HepG2 (cell line): Measurements from ENCODE around the gene CARHSP1. TPM values are rescaled to one million over a fixed set of nuclear protein-coding genes. Genes with fewer than 3 reads are reported as not detected.
A peak's percentile ranks its signal among the peaks of the same experiment; 100 is the strongest.

Source experiments
- ATAC-seq: fragments of 200-7000 bp; cut with Tn5 transposase; 3 replicates; pipeline ENCODE4 v1.9.1; 2020; ENCODE audit warnings: mild to moderate bottlenecking, moderate library complexity
- BruUV-seq: library from RNA; stranded (reverse); fragments of 400-500 nt; replicated peaks from 2 replicates; lab custom pipeline; 2021; lab: Mats Ljungman, UMichigan
- CTCF ChIA-PET: fragments of 300-600 bp; formaldehyde crosslinking; extraction: SDS; loops from one replicate; lab custom pipeline; 2021; ENCODE audit warnings: low total read pairs, inconsistent platforms, low intra/inter-chr PET ratio; lab: Yijun Ruan, JAX
- POLR2A ChIA-PET: fragments of 350-600 bp; sonication (Branson Sonifier 250); formaldehyde crosslinking; loops from one replicate; lab custom pipeline; 2020; ENCODE audit warnings: antibody characterized with exemption, inconsistent platforms; lab: Yijun Ruan, JAX
- DNase-seq: peaks from one replicate; pipeline ENCODE4 v3.0.0-alpha.2; 2015; ENCODE audit warnings: low spot score
- FAIRE-seq: peaks from 3 replicates; lab custom pipeline; 2011; peaks lifted over from hg19 to GRCh38; lab: Jason Lieb, UNC
- H2AFZ ChIP-seq: one replicate; pipeline ENCODE4 v1.6.1; 2011; ENCODE audit warnings: low read length, inconsistent platforms
- H3K27ac ChIP-seq: fragments of 300-600 bp; 3 replicates; pipeline ENCODE4 v1.8.0; 2011; ENCODE audit warnings: mixed run types, mild to moderate bottlenecking, mixed read lengths, low read length, inconsistent platforms; ENCODE audit not compliant: insufficient read depth; ENCODE audit errors: extremely low read length
- H3K27me3 ChIP-seq, 2 experiments: fragments of 200-600 bp in 1 of 2; 2 replicates in 1 of 2; 3 replicates in 1 of 2; pipeline versions ENCODE4 v1.6.0 to v1.8.0; 2011; ENCODE audit warnings: low read length in 2 of 2, mild to moderate bottlenecking in 2 of 2, moderate library complexity in 2 of 2, inconsistent platforms in 1 of 2; ENCODE audit not compliant: insufficient read depth in 2 of 2, control insufficient read depth in 1 of 2
- H3K36me3 ChIP-seq, 2 experiments: fragments of 200-600 bp in 1 of 2; replicated peaks in 1 of 2; 2 replicates in 1 of 2; 3 replicates in 1 of 2; pipeline versions ENCODE4 v1.5.1 to v1.8.0; 2011; ENCODE audit warnings: low read length in 2 of 2, inconsistent platforms in 1 of 2; ENCODE audit not compliant: insufficient read depth in 2 of 2, control insufficient read depth in 1 of 2
- H3K4me1 ChIP-seq: 2 replicates; pipeline ENCODE4 v1.5.1; 2012; ENCODE audit warnings: low read length, inconsistent platforms; ENCODE audit not compliant: insufficient read depth
- H3K4me2 ChIP-seq: 2 replicates; pipeline ENCODE4 v1.6.0; 2011; ENCODE audit warnings: low read depth, low read length, inconsistent platforms
- H3K4me3 ChIP-seq, 3 experiments: fragments of 200-600 bp in 1 of 3; sonication (generic), shearing (Covaris generic) in 1 of 3; replicated peaks in 1 of 3; 2 replicates each; pipeline ENCODE4 v1.5.1; 2011 to 2016; ENCODE audit warnings: low read length in 3 of 3, inconsistent platforms in 2 of 3, low read depth in 2 of 3, mild to moderate bottlenecking in 2 of 3, control low read depth in 1 of 3, mixed read lengths in 1 of 3; ENCODE audit not compliant: insufficient read depth in 1 of 3
- H3K79me2 ChIP-seq: one replicate; pipeline ENCODE4 v1.6.1; 2011; ENCODE audit warnings: low read length, inconsistent platforms; ENCODE audit not compliant: insufficient read depth
- H3K9ac ChIP-seq: 2 replicates; pipeline ENCODE4 v1.6.0; 2011; ENCODE audit warnings: mild to moderate bottlenecking, low read depth, low read length, inconsistent platforms; ENCODE audit not compliant: insufficient read depth
- H3K9me3 ChIP-seq: 2 replicates; pipeline ENCODE4 v1.5.1; 2012; ENCODE audit warnings: mild to moderate bottlenecking, low read length
- H4K20me1 ChIP-seq: 2 replicates; pipeline ENCODE4 v1.6.0; 2011; ENCODE audit warnings: inconsistent platforms, mild to moderate bottlenecking, low read length, moderate library complexity; ENCODE audit not compliant: insufficient read depth
- BRD4 ChIP-seq: sonication (generic); formaldehyde crosslinking; IDR thresholded peaks from 2 replicates; pipeline ENCODE4 v1.4.0; 2020; ENCODE audit warnings: missing genetic modification reagents
- CREBL2 ChIP-seq: sonication (generic); formaldehyde crosslinking; IDR thresholded peaks from 2 replicates; pipeline ENCODE4 v1.8.1; 2023; ENCODE audit warnings: missing genetic modification reagents, mild to moderate bottlenecking, borderline replicate concordance
- KAT2B ChIP-seq: fragments of 150-350 bp; IDR thresholded peaks from 2 replicates; pipeline ENCODE4 v1.6.1; 2014; ENCODE audit warnings: low read depth, low read length, borderline replicate concordance
- LCORL ChIP-seq, 2 experiments: fragments of 450-650 bp in 1 of 2; sonication (generic) in 1 of 2; formaldehyde crosslinking in 1 of 2; IDR thresholded peaks; 2 replicates each; pipeline versions ENCODE4 v1.5.0 to v1.6.1; 2017 to 2020; ENCODE audit warnings: antibody characterized with exemption in 1 of 2, missing genetic modification reagents in 1 of 2
- MEF2D ChIP-seq: sonication (generic); formaldehyde crosslinking; IDR thresholded peaks from 2 replicates; pipeline ENCODE4 v1.5.1; 2020; ENCODE audit warnings: mild to moderate bottlenecking, missing genetic modification reagents
- POLR2AphosphoS5 ChIP-seq: IDR thresholded peaks from 2 replicates; pipeline ENCODE4 v1.6.1; 2012; ENCODE audit warnings: low read depth, low read length
- POLR2G ChIP-seq: fragments of 200-400 bp; formaldehyde crosslinking; IDR thresholded peaks from 2 replicates; pipeline ENCODE4 v1.6.1; 2018; ENCODE audit warnings: mild to moderate bottlenecking, low read depth, low read length, moderate library complexity
- RARG ChIP-seq: sonication (generic); formaldehyde crosslinking; IDR thresholded peaks from 2 replicates; pipeline ENCODE4 v1.4.0; 2020; ENCODE audit warnings: low read depth, mild to moderate bottlenecking, missing genetic modification reagents
- RBM39 ChIP-seq: fragments of 200-400 bp; formaldehyde crosslinking; IDR thresholded peaks from one replicate; pipeline ENCODE4 v1.6.1; 2018; ENCODE audit warnings: antibody characterized with exemption, mild to moderate bottlenecking, low read depth, low read length; ENCODE audit not compliant: poor library complexity, severe bottlenecking
- SIX4 ChIP-seq: sonication (generic); formaldehyde crosslinking; IDR thresholded peaks from 2 replicates; pipeline ENCODE4 v1.4.0; 2020; ENCODE audit warnings: missing genetic modification reagents
- TOE1 ChIP-seq: sonication (generic); formaldehyde crosslinking; IDR thresholded peaks from 2 replicates; pipeline ENCODE4 v1.4.0; 2020; ENCODE audit warnings: mild to moderate bottlenecking, missing genetic modification reagents
- ZNF333 ChIP-seq: sonication (generic); formaldehyde crosslinking; IDR thresholded peaks from 2 replicates; pipeline ENCODE4 v1.4.0; 2020; ENCODE audit warnings: mild to moderate bottlenecking, missing genetic modification reagents, borderline replicate concordance
- ZNF383 ChIP-seq: sonication (generic); formaldehyde crosslinking; IDR thresholded peaks from 2 replicates; pipeline ENCODE4 v1.4.0; 2020; ENCODE audit warnings: missing genetic modification reagents, mild to moderate bottlenecking, borderline replicate concordance
- ZNF577 ChIP-seq: sonication (generic); formaldehyde crosslinking; IDR thresholded peaks from 2 replicates; pipeline ENCODE4 v1.4.0; 2020; ENCODE audit warnings: mild to moderate bottlenecking, low read depth, missing genetic modification reagents, borderline replicate concordance
- ZNF770 ChIP-seq: sonication (generic); formaldehyde crosslinking; IDR thresholded peaks from 2 replicates; pipeline ENCODE4 v1.5.0; 2020; ENCODE audit warnings: mild to moderate bottlenecking, missing genetic modification reagents
- WGBS: methylation state at CpG from one replicate; pipeline ENCODE4 v1.1.6; 2017; ENCODE audit warnings: low lambda C conversion rate; 5-methylcytosine and 5-hydroxymethylcytosine counted together
- in situ Hi-C: cut with HindIII; loops from 2 replicates; pipeline ENCODE4 v1.10.0; 2017; ENCODE audit warnings: low pct_unique_long_range_greater_than_20kb; ENCODE audit not compliant: extremely low pct_ligation_motif_present
- intact Hi-C: fragments of 100-400 bp; cut with micrococcal nuclease; formaldehyde crosslinking; loops from one replicate; pipeline ENCODE4 v1.10.0; 2022; ENCODE audit not compliant: unreplicated experiment
- polyA plus RNA-seq, 8 experiments: library from polyadenylated mRNA; depleted of rRNA in 3 of 8; stranded (reverse) in 7 of 8; unstranded in 1 of 8; fragments of >200 nt; fragmentation: Illumina TruSeq in 4 of 8; extraction: Trizol in 4 of 8; gene quantifications; 2 replicates each; pipeline versions ENCODE4 v1.2.1 to v1.2.3, GENCODE V29; 2011 to 2016; ENCODE audit warnings: low read depth in 4 of 8, missing spikeins in 1 of 8, mixed read lengths in 1 of 8; ENCODE audit not compliant: insufficient read depth in 1 of 8
- total RNA-seq, 5 experiments: library from RNA; depleted of rRNA; stranded (reverse); fragments of >200 nt; fragmentation: Illumina TruSeq; extraction: Trizol; gene quantifications; 2 replicates each; pipeline ENCODE4 v1.2.3, GENCODE V29; 2016; ENCODE audit warnings: low read depth in 1 of 5

Gene CARHSP1
- total and polyA plus RNA-seq, 2 of the 13 experiments (the other 11 are each of a cell fraction or from before 2014, with no cell fraction given): 173 to 345 TPM

GRCh38 chr16:8831871-8832716 is 36.7 kb downstream of the CARHSP1 start (continued):
- peak; percentile 33 for TF ChIP-seq POLR2G
- TF ChIP-seq POLR2AphosphoS5: 0 out of 2 replicates have a peak, but pooled peaks have one; percentile 9
- no peak for TF ChIP-seq KAT2B
- TF ChIP-seq RBM39: peak; percentile 40
- TF ChIP-seq LCORL (IDR thresholded peaks at IDR 0.05): no peak
- TF ChIP-seq LCORL (CRISPR knock-in tag; IDR thresholded peaks at IDR 0.05): no peak
- no peak for TF ChIP-seq TOE1
- TF ChIP-seq CREBL2 (CRISPR knock-in tag): no peak
- no peak for TF ChIP-seq MEF2D
- no peak for TF ChIP-seq RARG (CRISPR knock-in tag)
- no peak for TF ChIP-seq SIX4 (CRISPR knock-in tag)

- ATAC-seq: peak; percentile 38; the same call in 2 of the 3 replicates
- WGBS: 93% methylated on average over 9 of the region's 9 CpGs
- in situ Hi-C loops: no loop called here
These were observed 37.4 kb downstream of the CARHSP1 start for GRCh38 chr16:8831450-8831849.

More at GRCh38 chr16:8831450-8831849, 37.4 kb downstream of the CARHSP1 start:
- TF ChIP-seq ZNF383 (CRISPR knock-in tag) (no peak), ZNF770 (CRISPR knock-in tag) (peak; percentile 88; the same call in 1 of the 2 replicates), ZNF333 (CRISPR knock-in tag) (no peak), ZNF577 (CRISPR knock-in tag) (no peak), POLR2AphosphoS5 (0 out of 2 replicates have a peak, but pooled peaks have one; percentile 4), BRD4 (no peak)
- no TSS peak for BruUV-seq
- no peaks in the 10 kb centered on the region for H3K4me1 ChIP-seq
- no peak overlapping the region for H3K4me3 ChIP-seq
- no peak overlapping the region for H2AFZ ChIP-seq
- no peak overlapping the region for H3K27ac ChIP-seq
- intact Hi-C loops: no loop called here
- POLR2A ChIA-PET: no interaction called here
- DNase-seq: no peak
- H3K9ac ChIP-seq: no peak overlapping the region
- H3K36me3 ChIP-seq: peaks cover 36 to 55% of the 10 kb centered on the region in 2 experiments
- no peaks in the 10 kb centered on the region for H3K27me3 ChIP-seq
- FAIRE-seq: no peak
- H3K79me2 ChIP-seq: peaks cover 25% of the 10 kb centered on the region
- H4K20me1 ChIP-seq: peaks cover 18% of the 10 kb centered on the region
- no peaks in the 10 kb centered on the region for H3K9me3 ChIP-seq
- CTCF ChIA-PET: no interaction called here
- no peak overlapping the region for H3K4me2 ChIP-seq
